ENCODE results near the gene PCBP3.

DNA sequence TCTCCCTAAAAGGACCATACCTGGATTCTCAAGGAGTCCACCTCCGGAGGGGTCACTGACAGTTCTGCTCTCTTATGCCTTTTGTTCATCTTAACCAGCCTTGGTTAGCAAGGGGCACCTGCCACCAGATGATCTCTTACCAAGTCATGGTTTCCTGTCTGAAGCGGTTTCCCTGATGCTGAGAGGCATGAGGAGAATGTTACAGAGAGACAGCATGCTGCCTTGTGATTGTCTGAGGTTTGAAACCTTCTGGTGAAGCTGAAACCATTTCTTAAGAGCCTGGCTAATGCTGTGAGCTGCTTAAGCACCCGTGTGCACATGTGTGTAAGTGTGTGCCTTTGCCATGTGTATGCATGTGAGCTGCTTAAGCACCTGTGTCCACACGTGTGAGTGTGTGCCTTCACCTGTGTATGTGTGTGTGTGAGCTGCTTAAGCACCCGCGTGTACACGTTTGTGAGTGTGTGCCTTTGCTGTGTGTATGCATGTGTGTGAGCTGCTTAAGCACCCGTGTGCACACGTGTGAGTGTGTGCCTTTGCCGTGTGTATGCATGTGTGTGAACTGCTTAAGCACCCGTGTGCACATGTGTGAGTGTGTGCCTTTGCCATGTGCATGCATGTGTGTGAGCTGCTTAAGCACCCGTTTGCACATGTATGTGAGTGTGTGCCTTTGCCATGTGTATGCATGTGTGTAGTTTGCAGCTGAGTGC, 201.7 kb downstream of the PCBP3 start:
- TF ChIP-seq RAD21 (IDR thresholded peaks at IDR 0.05; ENCODE audit: insufficient read depth, low read depth, low read length) (no peak), MEF2A (IDR thresholded peaks at IDR 0.05; ENCODE audit: insufficient read depth, low read depth, low read length) (no peak), POLR2AphosphoS5 (IDR thresholded peaks at IDR 0.05; ENCODE audit: low read length) (no peak), POLR2A (IDR thresholded peaks at IDR 0.05; ENCODE audit: low read depth, low read length) (no peak), JUND (IDR thresholded peaks at IDR 0.05; ENCODE audit: low read depth, low read length) (no peak)
- TF ChIP-seq, protein P1, sequence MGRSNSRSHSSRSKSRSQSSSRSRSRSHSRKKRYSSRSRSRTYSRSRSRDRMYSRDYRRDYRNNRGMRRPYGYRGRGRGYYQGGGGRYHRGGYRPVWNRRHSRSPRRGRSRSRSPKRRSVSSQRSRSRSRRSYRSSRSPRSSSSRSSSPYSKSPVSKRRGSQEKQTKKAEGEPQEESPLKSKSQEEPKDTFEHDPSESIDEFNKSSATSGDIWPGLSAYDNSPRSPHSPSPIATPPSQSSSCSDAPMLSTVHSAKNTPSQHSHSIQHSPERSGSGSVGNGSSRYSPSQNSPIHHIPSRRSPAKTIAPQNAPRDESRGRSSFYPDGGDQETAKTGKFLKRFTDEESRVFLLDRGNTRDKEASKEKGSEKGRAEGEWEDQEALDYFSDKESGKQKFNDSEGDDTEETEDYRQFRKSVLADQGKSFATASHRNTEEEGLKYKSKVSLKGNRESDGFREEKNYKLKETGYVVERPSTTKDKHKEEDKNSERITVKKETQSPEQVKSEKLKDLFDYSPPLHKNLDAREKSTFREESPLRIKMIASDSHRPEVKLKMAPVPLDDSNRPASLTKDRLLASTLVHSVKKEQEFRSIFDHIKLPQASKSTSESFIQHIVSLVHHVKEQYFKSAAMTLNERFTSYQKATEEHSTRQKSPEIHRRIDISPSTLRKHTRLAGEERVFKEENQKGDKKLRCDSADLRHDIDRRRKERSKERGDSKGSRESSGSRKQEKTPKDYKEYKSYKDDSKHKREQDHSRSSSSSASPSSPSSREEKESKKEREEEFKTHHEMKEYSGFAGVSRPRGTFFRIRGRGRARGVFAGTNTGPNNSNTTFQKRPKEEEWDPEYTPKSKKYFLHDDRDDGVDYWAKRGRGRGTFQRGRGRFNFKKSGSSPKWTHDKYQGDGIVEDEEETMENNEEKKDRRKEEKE (IDR thresholded peaks at IDR 0.05): no peak
- TF ChIP-seq, protein P2, sequence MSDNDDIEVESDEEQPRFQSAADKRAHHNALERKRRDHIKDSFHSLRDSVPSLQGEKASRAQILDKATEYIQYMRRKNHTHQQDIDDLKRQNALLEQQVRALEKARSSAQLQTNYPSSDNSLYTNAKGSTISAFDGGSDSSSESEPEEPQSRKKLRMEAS (IDR thresholded peaks at IDR 0.05; ENCODE audit: low read depth, low read length): no peak
- TF ChIP-seq, protein P3, sequence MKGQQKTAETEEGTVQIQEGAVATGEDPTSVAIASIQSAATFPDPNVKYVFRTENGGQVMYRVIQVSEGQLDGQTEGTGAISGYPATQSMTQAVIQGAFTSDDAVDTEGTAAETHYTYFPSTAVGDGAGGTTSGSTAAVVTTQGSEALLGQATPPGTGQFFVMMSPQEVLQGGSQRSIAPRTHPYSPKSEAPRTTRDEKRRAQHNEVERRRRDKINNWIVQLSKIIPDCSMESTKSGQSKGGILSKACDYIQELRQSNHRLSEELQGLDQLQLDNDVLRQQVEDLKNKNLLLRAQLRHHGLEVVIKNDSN (IDR thresholded peaks at IDR 0.05; ENCODE audit: borderline replicate concordance, extremely low read length, insufficient read depth, low read depth, low read length): no peak
- TF ChIP-seq, protein P4, sequence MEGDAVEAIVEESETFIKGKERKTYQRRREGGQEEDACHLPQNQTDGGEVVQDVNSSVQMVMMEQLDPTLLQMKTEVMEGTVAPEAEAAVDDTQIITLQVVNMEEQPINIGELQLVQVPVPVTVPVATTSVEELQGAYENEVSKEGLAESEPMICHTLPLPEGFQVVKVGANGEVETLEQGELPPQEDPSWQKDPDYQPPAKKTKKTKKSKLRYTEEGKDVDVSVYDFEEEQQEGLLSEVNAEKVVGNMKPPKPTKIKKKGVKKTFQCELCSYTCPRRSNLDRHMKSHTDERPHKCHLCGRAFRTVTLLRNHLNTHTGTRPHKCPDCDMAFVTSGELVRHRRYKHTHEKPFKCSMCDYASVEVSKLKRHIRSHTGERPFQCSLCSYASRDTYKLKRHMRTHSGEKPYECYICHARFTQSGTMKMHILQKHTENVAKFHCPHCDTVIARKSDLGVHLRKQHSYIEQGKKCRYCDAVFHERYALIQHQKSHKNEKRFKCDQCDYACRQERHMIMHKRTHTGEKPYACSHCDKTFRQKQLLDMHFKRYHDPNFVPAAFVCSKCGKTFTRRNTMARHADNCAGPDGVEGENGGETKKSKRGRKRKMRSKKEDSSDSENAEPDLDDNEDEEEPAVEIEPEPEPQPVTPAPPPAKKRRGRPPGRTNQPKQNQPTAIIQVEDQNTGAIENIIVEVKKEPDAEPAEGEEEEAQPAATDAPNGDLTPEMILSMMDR (IDR thresholded peaks at IDR 0.05 in 2 of 3, conservative IDR thresholded peaks at IDR 0.05 in 1 of 3; ENCODE audit: control insufficient read depth in 2 of 3, extremely low read depth in 1 of 3, insufficient read depth in 1 of 3, low read depth in 3 of 3, low read length in 3 of 3): no peak

Data from GM12878 (cell line).